C1 segment of cervical spinal cord (tissue), 14 donors: ENCODE measurements around the gene C4BPA.

Experiments used
- DNase-seq, 14 donors: peaks; one replicate each; lab custom pipeline; 2025; lab: John Stamatoyannopoulos, UW

The C4BPA gene

DNA sequence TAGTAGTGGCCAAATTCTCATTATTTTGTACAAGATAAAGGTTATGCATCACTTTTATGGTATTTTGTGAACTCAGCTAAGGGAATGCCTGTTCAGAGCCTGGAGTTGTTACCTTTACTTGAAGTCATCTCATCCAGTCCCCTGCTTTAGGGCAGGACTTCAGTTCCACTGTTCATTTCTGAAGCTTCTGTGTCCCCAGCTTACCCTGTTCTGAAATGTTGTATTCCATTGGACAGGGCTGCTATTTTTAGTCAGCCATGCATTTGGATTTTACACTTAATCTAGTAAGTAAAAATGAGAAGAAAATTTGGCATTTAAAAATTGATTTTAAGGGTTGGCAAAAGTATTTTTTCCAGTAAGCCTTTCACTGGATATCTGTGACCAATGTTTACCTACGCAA lies 27.0 kb upstream of the C4BPA start:
- DNase-seq: no peak

DNA sequence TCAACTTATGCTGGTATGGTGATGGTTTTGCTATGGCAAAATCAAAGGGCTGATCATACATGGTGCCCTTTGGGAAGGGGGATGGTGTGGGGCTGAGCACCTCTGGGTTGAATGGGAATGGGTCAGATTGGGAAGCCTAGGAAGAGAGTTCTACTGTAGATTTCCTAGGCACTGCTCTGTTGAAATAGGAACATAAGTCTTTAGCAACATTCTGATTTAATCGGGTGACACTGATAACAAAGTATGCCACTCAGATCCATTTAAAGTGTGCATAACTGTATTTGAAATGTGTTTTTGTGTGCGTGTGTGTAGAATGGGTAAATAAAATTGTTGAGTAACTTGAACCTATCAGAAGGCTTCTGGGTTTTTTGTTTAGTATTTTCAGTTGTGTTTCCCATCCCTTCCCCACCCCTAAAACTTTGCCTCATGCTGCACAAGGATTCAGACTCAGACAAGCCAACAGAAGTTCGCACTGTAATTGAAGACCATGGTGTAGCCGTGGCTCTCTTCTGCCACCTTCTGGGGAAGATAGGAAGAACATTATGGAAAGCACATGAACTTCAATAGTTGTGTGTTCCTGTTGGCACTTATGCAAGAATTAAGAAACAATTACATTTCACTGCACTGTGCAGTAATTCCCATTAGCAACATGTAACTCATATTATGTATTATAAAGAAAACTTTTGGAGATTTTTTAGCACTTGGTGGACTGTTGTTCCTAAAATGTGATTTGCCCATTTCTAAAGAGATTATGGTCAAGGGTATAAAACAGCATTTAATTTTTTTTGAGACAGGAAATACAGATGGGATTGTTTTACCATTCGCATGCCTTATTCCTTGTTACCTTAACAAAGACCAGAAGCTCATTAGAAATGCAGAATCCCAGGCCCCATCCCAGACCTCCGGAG lies 26.3 kb upstream of the C4BPA start:
- peak in 9 of 14 donors; percentile 7 to 47 (median 31) for DNase-seq

GRCh38 chr1:207078578-207079132 lies 25.4 kb upstream of the C4BPA start:
- DNase-seq: no peak

- DNase-seq: no peak
Observed at GRCh38 chr1:207079706-207080241, 24.3 kb upstream of the C4BPA start.

GRCh38 chr1:207081088-207081487 lies 22.9 kb upstream of the C4BPA start:
- DNase-seq: no peak

- no peak for DNase-seq
Observed at GRCh38 chr1:207081806-207082205, 22.2 kb upstream of the C4BPA start.

- DNase-seq: no peak
Observed at GRCh38 chr1:207084232-207084631, 19.8 kb upstream of the C4BPA start.

DNA sequence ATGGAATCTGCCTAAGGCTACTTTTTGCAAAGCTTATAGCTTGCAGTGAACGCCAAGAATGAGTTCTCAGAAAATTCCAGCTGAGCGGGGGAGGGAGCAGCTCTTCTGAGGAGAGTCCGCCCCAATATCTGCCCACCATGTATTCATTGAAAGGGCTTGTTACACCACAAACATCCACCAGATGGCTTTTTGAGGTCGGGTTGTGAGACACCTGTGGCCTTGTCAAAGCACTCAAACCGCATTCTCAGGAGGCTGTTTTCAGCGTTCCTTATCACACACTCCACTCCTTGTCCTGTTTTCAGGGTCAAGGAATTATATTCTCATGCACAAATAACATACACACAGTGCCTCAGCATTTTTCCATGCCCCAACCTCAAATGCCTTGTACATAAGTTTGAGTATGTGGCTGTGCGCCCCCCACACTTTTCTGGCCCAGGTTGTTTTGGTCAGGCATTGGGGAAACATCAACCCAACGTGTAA lies 19.3 kb upstream of the C4BPA start:
- peak in 1 of 14 donors; percentile 20 for DNase-seq

DNA sequence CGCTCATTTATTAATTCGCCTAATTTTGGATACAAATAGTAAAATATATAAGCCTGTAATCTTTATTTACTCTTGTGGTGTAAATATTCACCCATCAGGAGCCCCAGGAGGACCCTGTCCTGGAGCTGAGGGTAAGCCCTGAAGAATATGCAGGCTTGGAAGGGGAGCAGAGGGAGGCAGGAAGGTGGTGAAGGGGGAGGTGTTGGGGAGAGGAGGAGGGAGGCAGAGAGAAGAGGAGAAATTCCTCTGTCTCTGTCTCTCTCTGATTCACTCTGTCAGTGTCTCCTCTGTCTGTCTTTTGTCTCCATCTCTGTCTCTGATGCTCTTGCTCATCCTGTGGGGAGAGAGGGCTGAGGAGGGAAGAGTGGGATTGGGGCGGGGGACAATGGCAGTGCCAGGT lies 18.1 kb upstream of the C4BPA start:
- no peak for DNase-seq

DNA sequence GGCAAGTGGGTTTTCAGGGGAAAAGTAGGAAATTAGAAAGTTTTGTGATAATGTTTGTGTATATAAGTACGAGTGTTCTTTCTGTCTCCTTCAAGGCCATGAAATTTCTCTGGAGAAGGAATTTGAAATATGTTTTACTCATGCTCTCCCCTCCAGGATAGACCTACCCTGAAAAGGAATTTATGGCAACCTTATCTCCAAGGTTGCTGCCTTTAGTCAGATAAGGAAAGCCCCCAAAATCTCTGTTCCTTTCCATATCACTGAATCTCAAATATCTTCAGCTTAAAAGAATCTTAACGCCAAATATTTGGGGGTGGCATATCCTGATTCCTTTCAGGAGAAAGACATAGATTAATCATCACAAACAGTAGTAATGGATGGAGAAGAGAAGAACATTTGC lies 15.9 kb upstream of the C4BPA start:
- DNase-seq: no peak

DNA sequence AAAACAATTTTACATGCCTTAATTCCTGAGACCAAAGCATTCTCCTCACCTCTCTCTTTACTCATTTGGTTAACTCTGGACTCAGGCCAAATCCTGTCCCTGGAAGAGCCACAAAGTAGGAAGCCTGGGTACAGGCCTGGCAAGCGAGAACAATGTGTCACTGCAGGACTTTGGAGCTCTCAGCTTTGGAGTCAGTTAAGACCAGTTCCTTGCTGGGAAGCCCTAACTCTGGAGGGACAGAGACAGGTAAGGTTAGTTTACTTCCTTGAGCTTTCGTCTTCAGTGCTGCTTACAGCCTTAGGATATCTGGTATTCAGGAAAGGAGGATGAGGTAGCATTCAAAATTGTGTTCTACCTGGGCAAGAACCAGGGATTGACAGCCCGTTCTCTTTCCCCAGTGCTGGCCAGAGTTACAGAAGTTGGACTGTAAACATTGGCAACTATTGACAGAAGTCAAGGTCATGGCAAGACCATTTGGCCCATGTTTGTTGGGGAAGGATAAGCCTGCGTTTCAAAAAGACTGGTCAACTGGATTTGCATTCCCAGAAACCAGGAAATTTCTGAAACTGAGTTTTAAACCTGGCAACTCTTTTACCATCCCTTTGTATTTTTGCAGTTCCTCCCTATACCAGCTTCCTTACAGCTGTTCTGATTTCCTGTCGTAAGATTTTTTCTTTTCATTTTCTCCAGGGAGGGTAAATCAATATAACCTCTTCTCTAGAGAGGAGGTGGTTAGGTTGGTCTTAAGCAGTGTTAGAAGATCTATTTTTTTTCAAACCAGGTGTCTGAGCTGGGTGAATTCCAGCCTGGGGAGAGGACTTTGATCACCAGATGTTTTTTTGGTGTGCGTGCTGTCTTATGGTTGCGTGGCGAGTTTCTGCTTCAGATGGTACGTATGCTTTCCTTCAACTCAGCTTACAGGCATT lies 15.1 kb upstream of the C4BPA start, which contains the start of gene C4BPB:
Gene C4BPB (plus strand): TSS at position 160 of the 926 bp plus-strand sequence. CDS start 672 bp downstream, at position 832.
- DNase-seq: no peak

DNA sequence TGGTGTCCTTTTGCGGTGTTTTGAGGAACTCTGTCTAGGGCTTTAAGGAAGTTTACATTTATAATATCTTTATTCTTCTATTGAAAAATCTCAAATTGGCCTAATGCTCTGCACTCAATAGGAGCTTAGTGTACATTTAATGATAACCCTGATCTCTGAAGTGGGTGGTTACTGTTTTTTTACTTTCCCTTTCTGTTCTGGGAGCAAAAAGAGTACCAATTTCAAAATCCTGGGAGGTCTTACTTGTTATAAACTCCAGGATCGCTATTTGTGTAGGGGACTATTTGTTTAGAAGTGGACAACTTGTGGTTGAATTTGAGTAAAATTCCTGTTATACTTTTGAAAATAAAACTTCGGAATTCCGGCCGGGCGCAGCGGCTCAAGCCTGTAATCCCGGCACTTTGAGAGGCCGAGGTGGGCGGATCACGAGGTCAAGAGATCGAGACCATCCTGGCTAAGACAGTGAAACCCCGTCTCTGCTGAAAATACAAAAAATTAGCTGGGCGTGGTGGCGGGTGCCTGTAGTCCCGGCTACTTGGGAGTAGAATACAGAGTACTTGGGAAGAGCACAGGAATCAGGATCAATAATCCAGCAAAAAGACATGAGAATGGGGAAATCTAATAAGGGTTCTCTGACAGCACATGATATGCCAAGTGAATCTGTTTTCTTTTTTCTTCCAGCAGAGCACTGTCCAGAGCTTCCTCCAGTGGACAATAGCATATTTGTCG lies 14.2 kb upstream of the C4BPA start:
- DNase-seq: no peak

DNA sequence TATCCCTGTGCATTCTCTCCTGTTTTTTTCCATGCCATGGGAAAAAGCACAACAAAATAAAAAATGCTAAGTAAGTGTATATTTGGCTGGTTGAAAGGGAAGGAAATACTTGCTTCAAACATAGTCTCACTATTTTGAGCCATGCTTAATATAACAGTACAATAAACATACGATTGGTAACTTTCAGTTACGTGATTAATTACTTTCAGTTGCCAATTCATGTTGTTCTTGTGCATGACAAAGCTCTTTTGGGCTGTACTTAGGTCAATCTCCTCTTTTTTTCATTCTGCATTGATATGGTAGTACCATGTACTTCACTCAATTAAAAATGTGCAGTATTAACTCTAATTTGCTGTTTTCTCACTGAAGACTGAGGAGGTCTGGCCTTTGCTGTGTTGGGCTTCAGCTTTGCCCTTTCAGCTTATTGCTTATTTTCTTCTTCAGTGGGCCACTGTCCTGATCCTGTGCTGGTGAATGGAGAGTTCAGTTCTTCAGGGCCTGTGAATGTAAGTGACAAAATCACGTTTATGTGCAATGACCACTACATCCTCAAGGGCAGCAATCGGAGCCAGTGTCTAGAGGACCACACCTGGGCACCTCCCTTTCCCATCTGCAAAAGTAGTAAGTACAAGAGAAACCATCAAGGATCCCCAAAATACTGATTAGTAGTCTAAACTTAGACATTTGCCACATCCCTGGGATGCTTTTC lies 12.7 kb upstream of the C4BPA start:
- no peak for DNase-seq

DNA sequence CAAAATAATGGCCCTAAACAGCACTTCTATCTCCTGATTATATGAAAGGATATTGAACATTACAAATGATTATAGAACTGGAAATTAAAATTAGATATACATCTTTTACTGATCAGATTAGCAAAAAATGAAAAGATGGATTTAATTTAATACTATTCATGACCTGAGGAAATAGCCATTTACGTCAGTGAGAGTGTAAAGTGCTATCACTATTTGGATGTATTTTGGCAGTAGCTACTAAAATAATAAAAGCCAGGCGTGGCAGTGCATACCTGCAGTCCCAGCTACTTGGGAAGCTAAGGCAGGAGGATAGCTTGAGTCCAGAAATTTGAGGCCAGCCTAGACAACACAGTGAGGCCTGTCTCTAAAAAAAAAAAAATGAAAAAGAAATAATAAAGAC lies 10.1 kb upstream of the C4BPA start:
- no peak for DNase-seq

GRCh38 chr1:207097871-207098324 lies 6.1 kb upstream of the C4BPA start:
- no peak for DNase-seq

GRCh38 chr1:207101720-207102119 lies 2.3 kb upstream of the C4BPA start:
- no peak for DNase-seq

- no peak for DNase-seq
Observed at GRCh38 chr1:207102146-207102545, 1.9 kb upstream of the C4BPA start.

GRCh38 chr1:207102659-207103058 lies 1.4 kb upstream of the C4BPA start:
- DNase-seq: no peak

DNA sequence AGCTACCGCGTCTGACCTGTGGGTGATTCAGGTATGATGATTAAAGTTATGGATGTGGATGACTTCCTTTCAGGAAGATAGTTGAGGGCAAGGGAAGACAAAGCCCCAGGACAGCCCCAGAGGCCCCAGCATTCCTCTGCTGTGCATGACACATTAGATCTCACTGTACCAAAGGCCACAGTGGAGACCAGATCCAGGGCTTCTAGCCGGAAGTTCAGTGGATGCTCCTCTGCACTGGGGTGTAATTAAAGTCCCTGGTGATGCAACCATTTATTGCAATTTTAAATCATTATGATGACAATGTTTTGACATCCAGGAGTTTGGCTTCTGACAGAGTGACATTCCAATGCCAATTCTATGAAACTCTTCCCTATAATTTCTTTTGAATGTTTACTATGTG lies 5.0 kb downstream of the C4BPA start:
- DNase-seq: no peak

- DNase-seq: no peak
Observed at GRCh38 chr1:207112616-207113296, 8.7 kb downstream of the C4BPA start.
